Nephron progenitor cell (in vitro differentiated cells): Measurements from ENCODE around the gene WWTR1.

Experiments
- DNase-seq: peaks from one replicate; pipeline ENCODE4 v3.0.0; 2021
- H3K27ac Mint-ChIP-seq: 2 replicates; pipeline ENCODE4 v1.8.0; 2021; ENCODE audit warnings: mild to moderate bottlenecking, moderate library complexity, mixed read lengths
- H3K27me3 Mint-ChIP-seq: 2 replicates; pipeline ENCODE4 v1.8.0; 2021; ENCODE audit warnings: mild to moderate bottlenecking, low read depth, mixed read lengths; ENCODE audit not compliant: poor library complexity
- H3K36me3 Mint-ChIP-seq: 2 replicates; pipeline ENCODE4 v1.8.0; 2021; ENCODE audit warnings: low read depth, mixed read lengths
- H3K4me1 Mint-ChIP-seq: 2 replicates; pipeline ENCODE4 v1.8.0; 2021; ENCODE audit warnings: mixed read lengths
- H3K4me3 Mint-ChIP-seq: 2 replicates; pipeline ENCODE4 v1.8.0; 2021; ENCODE audit warnings: mild to moderate bottlenecking, moderate library complexity, mixed read lengths
- H3K9me3 Mint-ChIP-seq: 2 replicates; pipeline ENCODE4 v1.8.0; 2021; ENCODE audit warnings: mild to moderate bottlenecking, moderate library complexity, mixed read lengths
- CTCF ChIP-seq: fragments of 200-600 bp; sonication (generic); IDR thresholded peaks from 2 replicates; pipeline ENCODE4 v1.5.0; 2021; ENCODE audit warnings: antibody characterized with exemption

Gene WWTR1

GRCh38 chr3:149510480-149510879 lies 147.3 kb downstream of the WWTR1 start:
- Mint-ChIP-seq H3K4me1 (peaks cover 20% of the 10 kb centered on the region), H3K9me3 (no peaks in the 10 kb centered on the region), H3K4me3 (no peak overlapping the region), H3K36me3 (no peaks in the 10 kb centered on the region), H3K27ac (no peak overlapping the region), H3K27me3 (peaks cover 3% of the 10 kb centered on the region)
- TF ChIP-seq CTCF = no peak
- no peak for DNase-seq

DNA sequence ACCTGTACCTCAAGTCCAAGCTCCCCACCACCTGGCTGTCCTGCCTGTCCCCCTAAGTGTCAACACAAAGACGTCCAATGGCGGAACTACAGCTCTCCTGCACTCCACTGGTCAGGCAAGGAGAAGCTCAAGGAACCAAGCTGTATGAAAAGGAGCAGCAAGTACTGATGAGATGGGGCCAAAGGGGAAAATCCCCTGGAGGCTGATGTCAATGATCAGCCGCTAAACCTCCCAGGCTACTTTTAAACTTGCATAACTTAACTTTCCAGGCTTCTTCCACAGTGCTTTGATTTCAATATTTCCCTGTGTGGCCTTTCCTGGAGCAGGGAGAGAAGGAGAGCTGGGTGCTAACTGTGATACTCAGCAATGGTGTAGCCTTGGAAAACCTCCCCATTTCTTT lies 148.3 kb downstream of the WWTR1 start:
- Mint-ChIP-seq H3K4me1 (peaks cover 20% of the 10 kb centered on the region), H3K4me3 (no peak overlapping the region), H3K27ac (no peak overlapping the region), H3K36me3 (no peaks in the 10 kb centered on the region), H3K27me3 (peaks cover 3% of the 10 kb centered on the region), H3K9me3 (no peaks in the 10 kb centered on the region)
- no peak for DNase-seq
- TF ChIP-seq CTCF = no peak

DNA sequence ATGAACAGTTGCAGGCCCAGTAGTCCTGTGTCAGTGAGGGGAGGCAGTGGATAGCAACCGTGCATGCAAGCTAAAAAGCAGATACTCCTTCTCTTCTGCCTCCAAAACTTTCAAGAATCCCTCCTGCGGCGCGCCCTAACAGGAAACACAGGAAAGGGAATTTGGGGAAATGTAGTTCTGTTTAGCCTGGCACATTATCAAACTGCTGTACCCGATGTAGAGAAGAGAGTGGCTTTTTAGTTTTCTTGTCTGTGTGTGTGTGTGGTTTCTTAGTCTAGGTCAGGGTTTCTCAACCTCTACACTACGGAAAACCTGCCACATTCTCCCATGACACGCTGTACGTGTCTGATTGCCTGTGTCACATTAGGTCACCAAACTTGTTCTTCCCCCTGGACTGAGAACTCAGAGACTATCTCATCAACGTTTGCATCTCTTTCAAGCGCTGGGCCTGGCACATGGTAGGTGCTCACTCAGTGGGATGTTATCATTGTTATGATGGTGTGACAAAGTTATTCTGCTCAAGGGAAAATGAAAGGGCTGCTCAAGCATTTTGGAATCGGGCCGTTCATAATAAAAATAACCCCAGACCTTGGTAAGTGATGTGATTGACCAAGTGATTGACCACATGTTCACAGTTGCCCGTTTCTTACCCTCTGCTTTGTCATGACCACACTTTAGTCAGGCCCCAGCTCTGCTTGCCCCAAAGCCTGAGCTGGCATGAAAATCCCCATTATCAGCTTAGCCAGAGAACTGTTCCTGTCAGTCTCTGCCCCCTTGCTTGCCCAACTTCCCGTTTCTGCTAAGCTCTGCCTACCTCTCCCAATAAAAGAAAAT lies 150.1 kb downstream of the WWTR1 start:
- no peak for DNase-seq
- no peak for TF ChIP-seq CTCF
- Mint-ChIP-seq H3K36me3 (no peaks in the 10 kb centered on the region), H3K27me3 (peaks cover 3% of the 10 kb centered on the region), H3K4me1 (peaks cover 18% of the 10 kb centered on the region), H3K9me3 (no peaks in the 10 kb centered on the region), H3K27ac (no peak overlapping the region), H3K4me3 (no peak overlapping the region)

GRCh38 chr3:149506965-149507364 lies 150.9 kb downstream of the WWTR1 start:
- peaks cover 11% of the 10 kb centered on the region for H3K4me1 Mint-ChIP-seq
- H3K27me3 Mint-ChIP-seq = no peaks in the 10 kb centered on the region
- no peaks in the 10 kb centered on the region for H3K36me3 Mint-ChIP-seq
- H3K9me3 Mint-ChIP-seq = no peaks in the 10 kb centered on the region
- TF ChIP-seq CTCF = no peak
- no peak overlapping the region for H3K27ac Mint-ChIP-seq
- no peak overlapping the region for H3K4me3 Mint-ChIP-seq
- DNase-seq = no peak

DNA sequence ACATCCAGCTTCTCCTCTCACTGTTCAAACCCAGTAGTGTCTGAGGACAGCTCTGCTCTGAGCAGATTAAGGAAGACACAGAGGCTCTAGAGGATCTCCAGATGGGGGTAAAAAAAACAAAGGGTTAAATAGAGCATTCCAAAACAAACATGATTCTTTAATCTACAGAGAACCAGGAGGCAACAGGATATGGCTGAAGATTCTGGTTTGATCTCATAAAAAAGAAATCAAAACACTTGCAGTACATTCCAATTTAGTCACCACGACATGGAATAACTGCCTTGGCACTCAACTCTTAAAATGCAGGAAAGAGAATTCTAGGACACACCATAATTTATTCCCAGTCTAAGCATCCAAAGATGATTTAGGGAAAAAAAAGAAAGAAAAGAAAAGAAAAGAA lies 151.3 kb downstream of the WWTR1 start:
- Mint-ChIP-seq H3K9me3 (no peaks in the 10 kb centered on the region), H3K36me3 (no peaks in the 10 kb centered on the region), H3K4me3 (no peak overlapping the region), H3K4me1 (peaks cover 11% of the 10 kb centered on the region), H3K27me3 (no peaks in the 10 kb centered on the region), H3K27ac (no peak overlapping the region)
- no peak for TF ChIP-seq CTCF
- DNase-seq = no peak

- H3K4me3 Mint-ChIP-seq = no peak overlapping the region
- TF ChIP-seq CTCF = no peak
These were observed 155.4 kb downstream of the WWTR1 start for GRCh38 chr3:149502438-149502837.

More at GRCh38 chr3:149502438-149502837, 155.4 kb downstream of the WWTR1 start:
- no peaks in the 10 kb centered on the region for H3K36me3 Mint-ChIP-seq
- H3K27ac Mint-ChIP-seq = no peak overlapping the region
- H3K4me1 Mint-ChIP-seq = peaks cover 11% of the 10 kb centered on the region
- H3K9me3 Mint-ChIP-seq = no peaks in the 10 kb centered on the region
- DNase-seq = no peak
- no peaks in the 10 kb centered on the region for H3K27me3 Mint-ChIP-seq
